GM12875 (cell line): Measurements from ENCODE around the gene CNTF.

Experiments
- H3K4me3 ChIP-seq: one replicate; pipeline ENCODE4 v1.5.1; 2011; ENCODE audit warnings: low read depth, low read length, control low read depth
- TF ChIP-seq, protein P1 (sequence below): IDR thresholded peaks from 2 replicates; pipeline ENCODE4 v1.5.1; 2011; ENCODE audit warnings: low read depth, mild to moderate bottlenecking, control low read depth, inconsistent platforms, low read length, moderate library complexity, borderline replicate concordance; ENCODE audit not compliant: insufficient read depth

Gene CNTF

GRCh38 chr11:58591659-58592058 is 30.8 kb upstream of the CNTF start:
- TF ChIP-seq, protein P1, sequence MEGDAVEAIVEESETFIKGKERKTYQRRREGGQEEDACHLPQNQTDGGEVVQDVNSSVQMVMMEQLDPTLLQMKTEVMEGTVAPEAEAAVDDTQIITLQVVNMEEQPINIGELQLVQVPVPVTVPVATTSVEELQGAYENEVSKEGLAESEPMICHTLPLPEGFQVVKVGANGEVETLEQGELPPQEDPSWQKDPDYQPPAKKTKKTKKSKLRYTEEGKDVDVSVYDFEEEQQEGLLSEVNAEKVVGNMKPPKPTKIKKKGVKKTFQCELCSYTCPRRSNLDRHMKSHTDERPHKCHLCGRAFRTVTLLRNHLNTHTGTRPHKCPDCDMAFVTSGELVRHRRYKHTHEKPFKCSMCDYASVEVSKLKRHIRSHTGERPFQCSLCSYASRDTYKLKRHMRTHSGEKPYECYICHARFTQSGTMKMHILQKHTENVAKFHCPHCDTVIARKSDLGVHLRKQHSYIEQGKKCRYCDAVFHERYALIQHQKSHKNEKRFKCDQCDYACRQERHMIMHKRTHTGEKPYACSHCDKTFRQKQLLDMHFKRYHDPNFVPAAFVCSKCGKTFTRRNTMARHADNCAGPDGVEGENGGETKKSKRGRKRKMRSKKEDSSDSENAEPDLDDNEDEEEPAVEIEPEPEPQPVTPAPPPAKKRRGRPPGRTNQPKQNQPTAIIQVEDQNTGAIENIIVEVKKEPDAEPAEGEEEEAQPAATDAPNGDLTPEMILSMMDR = no peak

GRCh38 chr11:58592760-58593472 is 29.5 kb upstream of the CNTF start:
- TF ChIP-seq, protein P1 = no peak
- no peak overlapping the region for H3K4me3 ChIP-seq

More at GRCh38 chr11:58591659-58592058, 30.8 kb upstream of the CNTF start:
- H3K4me3 ChIP-seq = no peak overlapping the region

- H3K4me3 ChIP-seq = no peak overlapping the region
- TF ChIP-seq, protein P1 = no peak
Measured at GRCh38 chr11:58594826-58595225, 27.6 kb upstream of the CNTF start.

- no peak overlapping the region for H3K4me3 ChIP-seq
- TF ChIP-seq, protein P1 = no peak
Measured at GRCh38 chr11:58596621-58597020, 25.8 kb upstream of the CNTF start.

- no peak overlapping the region for H3K4me3 ChIP-seq
- TF ChIP-seq, protein P1 = no peak
Measured at GRCh38 chr11:58597486-58598144, 24.9 kb upstream of the CNTF start.

DNA sequence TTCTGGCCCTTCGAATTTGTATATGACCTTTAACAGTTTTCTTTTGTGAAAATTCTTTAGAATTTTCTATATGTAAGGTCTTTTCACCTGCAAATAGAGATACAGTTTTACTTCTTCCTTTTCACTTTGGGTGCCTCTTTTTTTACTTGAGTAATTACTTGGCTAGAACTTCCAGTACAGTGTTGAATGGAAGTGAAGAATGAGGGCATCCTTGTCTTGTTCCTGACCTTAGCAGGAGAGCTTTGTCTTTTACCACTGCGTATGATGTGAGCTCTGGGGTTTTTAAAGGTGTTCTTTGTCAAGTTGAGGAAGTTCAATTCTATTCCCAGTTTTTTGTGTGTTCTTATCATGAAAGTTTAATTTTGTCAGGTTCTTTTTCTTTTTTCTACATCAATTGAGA is 22.0 kb upstream of the CNTF start:
- H3K4me3 ChIP-seq = no peak overlapping the region

More for the DNA sequence above, 22.0 kb upstream of the CNTF start:
- TF ChIP-seq, protein P1 = no peak
